Kidney (tissue), 14 donors: ENCODE results near the gene RNF215. TPM values are rescaled to one million over a fixed set of nuclear protein-coding genes. Genes with fewer than 3 reads are reported as not detected.

Source experiments
- DNase-seq, 5 donors: peaks; one replicate each; pipeline ENCODE4 v3.0.0-alpha.2; 2013 to 2020
- FAIRE-seq: peaks from 2 replicates; lab custom pipeline; 2012; peaks lifted over from hg19 to GRCh38; lab: Jason Lieb, UNC
- H3K27ac ChIP-seq, 2 donors: one replicate each; pipeline ENCODE4 v1.7.0; 2013; ENCODE audit warnings: low read depth in 2 of 2, low read length in 2 of 2, inconsistent platforms in 1 of 2
- H3K27me3 ChIP-seq: one replicate; pipeline ENCODE4 v1.7.1; 2013; ENCODE audit warnings: low read length, inconsistent platforms; ENCODE audit not compliant: control insufficient read depth, insufficient read depth
- H3K36me3 ChIP-seq, 3 donors: one replicate each; pipeline versions ENCODE4 v1.7.0 to v1.7.1; 2013; ENCODE audit warnings: low read length in 3 of 3, control low read depth in 1 of 3, inconsistent platforms in 1 of 3; ENCODE audit not compliant: insufficient read depth in 3 of 3, control insufficient read depth in 2 of 3
- H3K4me1 ChIP-seq, 3 donors: one replicate each; pipeline versions ENCODE4 v1.7.0 to v1.7.1; 2013; ENCODE audit warnings: low read length in 3 of 3, inconsistent platforms in 1 of 3, low read depth in 1 of 3; ENCODE audit not compliant: control insufficient read depth in 2 of 3, insufficient read depth in 2 of 3
- H3K4me3 ChIP-seq, 3 donors: one replicate each; pipeline versions ENCODE4 v1.7.0 to v1.8.1; 2013; ENCODE audit warnings: low read length in 3 of 3, control low read depth in 1 of 3, inconsistent platforms in 1 of 3
- H3K9ac ChIP-seq, 3 donors: one replicate each; pipeline versions ENCODE4 v1.7.0 to v1.7.1; 2013; ENCODE audit warnings: low read length in 3 of 3, control low read depth in 1 of 3, inconsistent platforms in 1 of 3
- H3K9me3 ChIP-seq, 3 donors: one replicate each; pipeline versions ENCODE4 v1.7.0 to v1.7.1; 2013; ENCODE audit warnings: low read length in 3 of 3, control low read depth in 1 of 3, inconsistent platforms in 1 of 3; ENCODE audit not compliant: control insufficient read depth in 2 of 3, insufficient read depth in 1 of 3
- intact Hi-C: fragments of 100-400 bp; cut with DNase I; formaldehyde crosslinking; loops from one replicate; pipeline ENCODE4 v1.11.1; 2022
- polyA plus RNA-seq: library from polyadenylated mRNA; stranded (reverse); fragments of 350-450 nt; fragmentation: Illumina TruSeq; extraction: RNeasy Lipid Tissue Mini Kit (QIAGEN cat#74804); gene quantifications from one replicate; pipeline ENCODE4 v1.2.3, GENCODE V29; 2014; ENCODE audit warnings: low read depth, low replicate concordance; ENCODE audit not compliant: insufficient read depth
- total RNA-seq: library from RNA; stranded (reverse); fragmentation: NEBNext Ultra II Directional; extraction: Animal tissue kit (Norgen Biotek cat#: 25700); gene quantifications from one replicate; pipeline ENCODE4 v1.2.1, GENCODE V29; 2021
- TF ChIP-seq, protein P1 (sequence below): IDR thresholded peaks from 3 replicates; pipeline ENCODE4 v1.5.1; 2012; ENCODE audit warnings: mild to moderate bottlenecking, moderate library complexity, borderline replicate concordance; ENCODE audit not compliant: insufficient read depth; ENCODE audit errors: extremely low read depth
- donor health status: control.
- donor health status: control.
- donor health status: control.
- donor health status: control.
- donor health status: control.
- donor health status: DM: yes; HTN: yes; CAD: no.
- donor health status: Normal renal cell carcinoma (clear cell type).

Gene RNF215
- total and polyA plus RNA-seq, 2 donors from 2014 or later, result 15.9 to 19.7 TPM

- Histone ChIP-seq H3K27me3 (no peaks in the 10 kb centered on the region), H3K36me3 (peaks cover 0 to 8% (median 0%) of the 10 kb centered on the region in 3 donors), H3K27ac (peak overlapping the region; percentile 93 to 98), H3K4me3 (peak overlapping the region; percentile 56 to 92 (median 65)), H3K9ac (peak overlapping the region; percentile 18 to 89 (median 32)), H3K4me1 (peaks cover 0 to 26% (median 11%) of the 10 kb centered on the region in 3 donors), H3K9me3 (no peaks in the 10 kb centered on the region)
- FAIRE-seq (no peak), DNase-seq (peak in 4 of 5 donors; percentile 12 to 85 (median 56))
- TF ChIP-seq, protein P1, sequence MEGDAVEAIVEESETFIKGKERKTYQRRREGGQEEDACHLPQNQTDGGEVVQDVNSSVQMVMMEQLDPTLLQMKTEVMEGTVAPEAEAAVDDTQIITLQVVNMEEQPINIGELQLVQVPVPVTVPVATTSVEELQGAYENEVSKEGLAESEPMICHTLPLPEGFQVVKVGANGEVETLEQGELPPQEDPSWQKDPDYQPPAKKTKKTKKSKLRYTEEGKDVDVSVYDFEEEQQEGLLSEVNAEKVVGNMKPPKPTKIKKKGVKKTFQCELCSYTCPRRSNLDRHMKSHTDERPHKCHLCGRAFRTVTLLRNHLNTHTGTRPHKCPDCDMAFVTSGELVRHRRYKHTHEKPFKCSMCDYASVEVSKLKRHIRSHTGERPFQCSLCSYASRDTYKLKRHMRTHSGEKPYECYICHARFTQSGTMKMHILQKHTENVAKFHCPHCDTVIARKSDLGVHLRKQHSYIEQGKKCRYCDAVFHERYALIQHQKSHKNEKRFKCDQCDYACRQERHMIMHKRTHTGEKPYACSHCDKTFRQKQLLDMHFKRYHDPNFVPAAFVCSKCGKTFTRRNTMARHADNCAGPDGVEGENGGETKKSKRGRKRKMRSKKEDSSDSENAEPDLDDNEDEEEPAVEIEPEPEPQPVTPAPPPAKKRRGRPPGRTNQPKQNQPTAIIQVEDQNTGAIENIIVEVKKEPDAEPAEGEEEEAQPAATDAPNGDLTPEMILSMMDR, result no peak
- intact Hi-C loops, result no loop called here
These were observed 35.5 kb upstream of the RNF215 start for GRCh38 chr22:30422481-30423300.

DNA sequence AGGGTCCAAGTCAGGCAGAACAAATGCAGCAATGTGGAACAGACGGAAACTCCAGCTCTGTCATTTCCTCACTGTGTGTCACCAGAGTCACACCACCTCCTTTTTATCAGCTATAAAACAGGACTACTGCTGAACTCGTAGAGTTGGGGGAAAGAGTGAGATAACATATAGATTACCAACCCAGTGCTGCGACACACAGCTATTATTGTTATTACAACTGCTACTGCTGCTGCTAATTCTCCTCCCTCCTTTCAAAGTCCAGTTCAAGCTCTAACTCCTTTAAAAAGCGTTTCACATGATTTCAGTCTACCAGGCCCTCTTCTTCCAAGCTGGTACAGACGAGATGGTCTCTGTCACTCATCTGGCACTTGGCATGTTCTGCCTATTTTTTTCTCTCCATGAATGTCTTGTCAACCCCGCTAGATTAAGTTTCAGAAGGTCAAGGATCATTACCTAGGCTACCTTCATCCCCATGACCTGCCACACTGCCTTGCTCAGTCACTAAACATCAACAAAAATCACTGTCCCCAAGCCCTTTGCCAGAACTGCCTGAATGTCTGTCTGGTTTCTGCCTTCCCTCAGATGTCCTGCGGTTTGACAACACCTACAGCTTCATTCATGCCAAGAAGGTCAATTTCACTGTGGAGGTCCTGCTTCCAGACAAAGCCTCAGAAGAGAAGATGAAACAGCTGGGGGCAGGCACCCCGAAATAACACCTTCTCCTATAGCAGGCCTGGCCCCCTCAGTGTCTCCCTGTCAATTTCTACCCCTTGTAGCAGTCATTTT lies 34.7 kb upstream of the RNF215 start:
- DNase-seq (peak in 2 of 5 donors; percentile 4 to 28), FAIRE-seq (no peak)
- H3K27me3 ChIP-seq, result no peaks in the 10 kb centered on the region
- TF ChIP-seq, protein P1, result no peak
- H3K9ac ChIP-seq, result peak overlapping the region in 2 of 3 donors; percentile 18 to 89
- H3K9me3 ChIP-seq, result no peaks in the 10 kb centered on the region
- peak overlapping the region in 2 of 3 donors; percentile 65 to 92 for H3K4me3 ChIP-seq
- peaks cover 0 to 13% (median 3%) of the 10 kb centered on the region in 3 donors for H3K36me3 ChIP-seq
- peaks cover 0 to 26% (median 11%) of the 10 kb centered on the region in 3 donors for H3K4me1 ChIP-seq
- intact Hi-C loops, result no loop called here
- H3K27ac ChIP-seq, result peak overlapping the region; percentile 61 to 93

GRCh38 chr22:30420347-30421125 lies 33.3 kb upstream of the RNF215 start:
- Histone ChIP-seq H3K27me3 (no peaks in the 10 kb centered on the region), H3K4me3 (no peak overlapping the region), H3K9me3 (no peaks in the 10 kb centered on the region), H3K4me1 (peaks cover 0 to 17% (median 7%) of the 10 kb centered on the region in 3 donors), H3K27ac (no peak overlapping the region), H3K9ac (no peak overlapping the region), H3K36me3 (peaks cover 0 to 26% (median 3%) of the 10 kb centered on the region in 3 donors)
- DNase-seq, result peak in 1 of 5 donors; percentile 10
- TF ChIP-seq, protein P1, result no peak
- intact Hi-C loops, result no loop called here
- no peak for FAIRE-seq
